Breast epithelium (tissue), 4 donors: ENCODE results near the gene LY9. TPM values are rescaled to one million over a fixed set of nuclear protein-coding genes. Genes with fewer than 3 reads are reported as not detected.

ENCODE experiments used
- DNase-seq, 2 donors: peaks; one replicate each; pipeline ENCODE4 v3.0.0-alpha.2; 2019; ENCODE audit warnings: low spot score in 2 of 2
- H3K27ac ChIP-seq, 2 donors: fragments of 200-600 bp; sonication (generic) in 1 of 2; one replicate each; pipeline ENCODE4 v1.5.1; 2016 to 2019; ENCODE audit warnings: mild to moderate bottlenecking in 1 of 2
- H3K27me3 ChIP-seq, 2 donors: fragments of 200-600 bp; sonication (generic) in 1 of 2; one replicate each; pipeline versions ENCODE4 v1.5.1 to v1.6.0; 2017 to 2019; ENCODE audit warnings: control low read depth in 1 of 2, mild to moderate bottlenecking in 1 of 2
- H3K36me3 ChIP-seq: fragments of 200-600 bp; one replicate; pipeline ENCODE4 v1.5.1; 2019
- H3K4me1 ChIP-seq, 2 donors: fragments of 200-600 bp; sonication (generic); one replicate each; pipeline ENCODE4 v1.5.1; 2016 to 2019; ENCODE audit warnings: control low read depth in 1 of 2
- H3K4me3 ChIP-seq, 3 donors: fragments of 200-600 bp; sonication (generic); 1 replicate in 2 of 3; 2 replicates in 1 of 3; pipeline ENCODE4 v1.5.1; 2016 to 2019; ENCODE audit warnings: mild to moderate bottlenecking in 3 of 3, moderate library complexity in 2 of 3
- H3K9me3 ChIP-seq, 2 donors: fragments of 200-600 bp; sonication (generic) in 1 of 2; one replicate each; pipeline ENCODE4 v1.5.1; 2016 to 2019; ENCODE audit warnings: control low read depth in 1 of 2
- POLR2A ChIP-seq: fragments of 450-650 bp; IDR thresholded peaks from one replicate; pipeline ENCODE4 v1.6.1; 2016; ENCODE audit warnings: antibody characterized with exemption, mild to moderate bottlenecking, moderate library complexity
- POLR2AphosphoS5 ChIP-seq, 3 donors: sonication (generic); formaldehyde crosslinking; IDR thresholded peaks; one replicate each; pipeline ENCODE4 v1.6.1; 2017; ENCODE audit warnings: antibody characterized with exemption in 3 of 3
- intact Hi-C: fragments of 100-400 bp; cut with DNase I; formaldehyde crosslinking; loops from one replicate; pipeline ENCODE4 v1.15.1; 2023; ENCODE audit warnings: low total_unique reads
- total RNA-seq, 3 donors: library from RNA; depleted of rRNA; stranded (reverse); fragments of >200 nt; gene quantifications; one replicate each; pipeline ENCODE4 v1.1.0, GENCODE V29; 2016
- TF ChIP-seq, protein P1 (sequence below), 3 donors: fragments of 450-650 bp; IDR thresholded peaks; one replicate each; pipeline ENCODE4 v1.5.1; 2016 to 2017; ENCODE audit warnings: antibody characterized with exemption in 3 of 3, mild to moderate bottlenecking in 3 of 3, moderate library complexity in 3 of 3

The LY9 gene
- total RNA-seq, 3 donors from 2014 or later, result 1.1 to 5.9 (median 5.6) TPM

DNA sequence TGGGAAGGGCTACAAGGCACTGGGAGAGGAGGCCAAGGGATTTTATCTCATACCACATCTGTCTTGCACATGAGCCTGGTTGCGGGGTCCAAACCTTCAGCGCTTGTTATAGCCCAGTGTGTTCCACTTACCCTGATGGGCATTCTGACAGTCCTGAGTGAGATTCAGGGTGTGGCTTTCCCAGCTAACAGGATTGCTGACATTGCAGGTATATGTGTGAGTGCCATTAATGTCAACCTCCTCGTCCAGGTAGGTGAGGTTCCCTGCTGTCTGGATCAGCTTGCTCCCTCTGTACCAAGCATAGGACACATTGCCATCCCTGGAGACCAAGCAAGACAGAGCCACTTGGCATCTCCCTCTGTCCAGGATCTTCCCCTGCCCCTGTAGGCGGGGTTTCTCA, 45.1 kb downstream of the LY9 start:
- intact Hi-C loops, result no loop called here
- Histone ChIP-seq H3K36me3 (no peaks in the 10 kb centered on the region), H3K4me3 (no peak overlapping the region), H3K27me3 (no peaks in the 10 kb centered on the region), H3K27ac (no peak overlapping the region), H3K9me3 (no peaks in the 10 kb centered on the region), H3K4me1 (no peaks in the 10 kb centered on the region)
- DNase-seq, result no peak
- TF ChIP-seq POLR2A (no peak), POLR2AphosphoS5 (IDR thresholded peaks at IDR 0.05) (no peak)
- TF ChIP-seq, protein P1, sequence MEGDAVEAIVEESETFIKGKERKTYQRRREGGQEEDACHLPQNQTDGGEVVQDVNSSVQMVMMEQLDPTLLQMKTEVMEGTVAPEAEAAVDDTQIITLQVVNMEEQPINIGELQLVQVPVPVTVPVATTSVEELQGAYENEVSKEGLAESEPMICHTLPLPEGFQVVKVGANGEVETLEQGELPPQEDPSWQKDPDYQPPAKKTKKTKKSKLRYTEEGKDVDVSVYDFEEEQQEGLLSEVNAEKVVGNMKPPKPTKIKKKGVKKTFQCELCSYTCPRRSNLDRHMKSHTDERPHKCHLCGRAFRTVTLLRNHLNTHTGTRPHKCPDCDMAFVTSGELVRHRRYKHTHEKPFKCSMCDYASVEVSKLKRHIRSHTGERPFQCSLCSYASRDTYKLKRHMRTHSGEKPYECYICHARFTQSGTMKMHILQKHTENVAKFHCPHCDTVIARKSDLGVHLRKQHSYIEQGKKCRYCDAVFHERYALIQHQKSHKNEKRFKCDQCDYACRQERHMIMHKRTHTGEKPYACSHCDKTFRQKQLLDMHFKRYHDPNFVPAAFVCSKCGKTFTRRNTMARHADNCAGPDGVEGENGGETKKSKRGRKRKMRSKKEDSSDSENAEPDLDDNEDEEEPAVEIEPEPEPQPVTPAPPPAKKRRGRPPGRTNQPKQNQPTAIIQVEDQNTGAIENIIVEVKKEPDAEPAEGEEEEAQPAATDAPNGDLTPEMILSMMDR (IDR thresholded peaks at IDR 0.05), result no peak

DNA sequence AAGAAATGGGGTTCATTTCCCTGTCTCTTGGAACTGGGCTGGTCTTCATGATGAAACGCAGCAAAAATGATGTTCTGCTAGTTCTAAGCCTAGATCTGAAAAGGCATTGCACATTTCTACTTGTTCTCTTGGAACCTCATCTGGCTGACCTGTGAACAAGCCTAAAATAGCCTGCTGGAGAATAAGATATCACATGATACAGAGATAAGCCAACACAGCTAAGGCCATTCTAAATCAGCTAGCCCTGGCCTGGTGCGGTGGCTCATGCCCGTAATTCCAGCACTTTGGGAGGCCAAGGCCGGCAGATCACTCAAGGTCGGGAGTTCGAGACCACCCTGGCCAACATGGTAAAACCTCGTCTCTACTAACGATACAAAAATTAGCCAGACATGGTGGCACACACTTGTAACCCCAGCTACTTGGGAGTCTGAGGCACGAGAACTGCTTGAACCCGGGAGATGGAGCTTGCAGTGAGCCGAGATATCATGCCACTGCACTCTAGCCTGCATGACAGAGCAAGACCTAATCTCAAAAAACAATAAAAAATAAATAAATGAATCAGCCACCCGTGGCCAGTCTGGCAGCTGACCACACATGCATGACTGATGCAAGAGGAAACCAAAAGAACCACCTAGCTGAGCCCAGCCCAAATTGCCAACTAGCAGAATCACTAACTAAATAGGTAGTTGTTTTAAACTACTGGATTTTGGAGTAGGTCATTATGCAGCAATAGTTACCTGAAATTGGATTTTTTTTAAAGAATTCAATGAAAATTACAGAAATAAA, 48.7 kb downstream of the LY9 start:
- H3K4me1 ChIP-seq, result no peaks in the 10 kb centered on the region
- H3K27ac ChIP-seq, result no peak overlapping the region
- intact Hi-C loops, result no loop called here
- H3K9me3 ChIP-seq, result no peaks in the 10 kb centered on the region
- TF ChIP-seq POLR2AphosphoS5 (IDR thresholded peaks at IDR 0.05), result no peak
- TF ChIP-seq, protein P1 (IDR thresholded peaks at IDR 0.05), result no peak
- no peak for TF ChIP-seq POLR2A
- no peaks in the 10 kb centered on the region for H3K36me3 ChIP-seq
- H3K4me3 ChIP-seq, result no peak overlapping the region
- DNase-seq, result no peak
- H3K27me3 ChIP-seq, result no peaks in the 10 kb centered on the region

DNA sequence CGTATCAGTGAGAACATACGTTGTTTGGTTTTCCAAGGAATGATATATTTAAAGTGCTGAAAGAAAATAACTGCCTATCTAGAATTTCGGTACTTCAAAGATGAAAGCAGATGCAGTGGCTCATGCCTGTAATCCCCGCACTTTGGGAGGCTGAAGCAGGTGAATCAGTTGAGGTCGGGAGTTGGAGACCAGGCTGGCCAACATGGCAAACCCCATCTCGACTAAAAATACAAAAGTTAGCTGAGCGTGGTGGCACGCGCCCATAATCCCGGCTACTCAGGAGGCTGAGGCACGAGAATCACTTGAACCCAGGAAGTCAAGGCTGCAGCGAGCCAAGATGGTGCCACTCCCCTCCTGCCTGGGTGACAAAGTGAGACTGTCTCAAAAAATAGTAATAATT, 50.3 kb downstream of the LY9 start:
- no peak overlapping the region for H3K27ac ChIP-seq
- no peaks in the 10 kb centered on the region for H3K4me1 ChIP-seq
- H3K4me3 ChIP-seq, result no peak overlapping the region
- intact Hi-C loops, result no loop called here
- H3K9me3 ChIP-seq, result no peaks in the 10 kb centered on the region
- TF ChIP-seq, protein P1 (IDR thresholded peaks at IDR 0.05), result no peak
- no peak for TF ChIP-seq POLR2A
- TF ChIP-seq POLR2AphosphoS5 (IDR thresholded peaks at IDR 0.05), result no peak
- H3K36me3 ChIP-seq, result no peaks in the 10 kb centered on the region
- no peaks in the 10 kb centered on the region for H3K27me3 ChIP-seq
- DNase-seq, result no peak

DNA sequence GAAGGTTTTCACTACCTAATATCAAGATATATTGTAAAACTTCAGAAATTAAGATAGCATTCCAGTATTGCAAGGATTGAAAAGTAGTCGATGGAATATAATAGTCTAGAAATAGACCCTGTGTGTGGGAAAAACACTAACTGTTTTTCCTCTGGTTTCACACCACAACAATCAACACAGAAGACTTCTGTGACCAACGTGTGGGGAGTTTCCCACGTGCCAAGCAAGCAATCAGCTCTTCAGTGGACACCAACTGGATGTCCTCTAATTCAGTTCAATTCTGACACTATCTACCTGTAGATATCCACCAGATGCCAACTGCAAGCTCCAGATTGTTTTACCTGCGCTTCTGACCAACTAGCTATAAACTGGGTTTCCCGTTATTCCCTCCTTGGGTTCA, 54.6 kb downstream of the LY9 start:
- DNase-seq, result no peak
- intact Hi-C loops, result no loop called here
- Histone ChIP-seq H3K27me3 (no peaks in the 10 kb centered on the region), H3K9me3 (no peaks in the 10 kb centered on the region), H3K4me1 (no peaks in the 10 kb centered on the region), H3K4me3 (no peak overlapping the region), H3K36me3 (no peaks in the 10 kb centered on the region), H3K27ac (no peak overlapping the region)
- TF ChIP-seq, protein P1 (IDR thresholded peaks at IDR 0.05), result no peak
- TF ChIP-seq POLR2A (no peak), POLR2AphosphoS5 (IDR thresholded peaks at IDR 0.05) (no peak)

DNA sequence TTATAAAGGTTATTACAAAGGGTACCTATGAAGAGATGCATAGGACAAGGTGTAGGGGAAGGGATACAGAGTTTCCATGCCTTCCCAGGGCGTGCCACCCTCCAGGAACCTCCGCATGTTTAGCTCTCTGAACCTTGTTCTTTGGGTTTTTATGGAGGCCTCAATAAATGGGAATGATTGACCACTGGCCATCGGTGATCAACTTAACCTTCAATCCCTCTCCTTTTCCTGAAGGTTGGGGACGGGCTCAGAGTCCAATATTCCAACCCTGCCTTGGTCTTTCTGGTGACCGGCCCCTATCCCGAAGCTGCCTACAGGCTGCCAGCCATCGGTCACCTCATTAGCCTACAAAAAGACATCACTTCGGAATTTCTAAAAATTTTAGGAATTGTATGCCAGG, 55.0 kb downstream of the LY9 start:
- H3K36me3 ChIP-seq, result no peaks in the 10 kb centered on the region
- no peaks in the 10 kb centered on the region for H3K4me1 ChIP-seq
- H3K4me3 ChIP-seq, result no peak overlapping the region
- intact Hi-C loops, result no loop called here
- H3K27ac ChIP-seq, result no peak overlapping the region
- H3K27me3 ChIP-seq, result no peaks in the 10 kb centered on the region
- TF ChIP-seq, protein P1 (IDR thresholded peaks at IDR 0.05), result no peak
- TF ChIP-seq POLR2A, result no peak
- TF ChIP-seq POLR2AphosphoS5 (IDR thresholded peaks at IDR 0.05), result no peak
- no peaks in the 10 kb centered on the region for H3K9me3 ChIP-seq
- no peak for DNase-seq
